Astrocyte of the spinal cord (primary cell): ENCODE data around the gene ATP2B2.

Experiments
- DNase-seq: peaks from one replicate; pipeline ENCODE4 v3.0.0; 2011; ENCODE audit warnings: low read depth, low spot score
- H3K4me3 ChIP-seq: 2 replicates; pipeline ENCODE4 v1.5.1; 2011; ENCODE audit warnings: low read depth, mild to moderate bottlenecking, low read length, moderate library complexity
- CTCF ChIP-seq: IDR thresholded peaks from 2 replicates; pipeline ENCODE4 v1.5.1; 2012; ENCODE audit warnings: low read depth, mild to moderate bottlenecking, low read length, inconsistent platforms
- in situ Hi-C: cut with HindIII; loops from 2 replicates; pipeline ENCODE4 v1.10.0; 2017; ENCODE audit warnings: low sequenced_read_pairs

The ATP2B2 gene

GRCh38 chr3:10379961-10380360 is 125.4 kb downstream of the ATP2B2 start:
- TF ChIP-seq CTCF: no peak
- in situ Hi-C loops: no loop called here
- H3K4me3 ChIP-seq: no peak overlapping the region
- DNase-seq: no peak

DNA sequence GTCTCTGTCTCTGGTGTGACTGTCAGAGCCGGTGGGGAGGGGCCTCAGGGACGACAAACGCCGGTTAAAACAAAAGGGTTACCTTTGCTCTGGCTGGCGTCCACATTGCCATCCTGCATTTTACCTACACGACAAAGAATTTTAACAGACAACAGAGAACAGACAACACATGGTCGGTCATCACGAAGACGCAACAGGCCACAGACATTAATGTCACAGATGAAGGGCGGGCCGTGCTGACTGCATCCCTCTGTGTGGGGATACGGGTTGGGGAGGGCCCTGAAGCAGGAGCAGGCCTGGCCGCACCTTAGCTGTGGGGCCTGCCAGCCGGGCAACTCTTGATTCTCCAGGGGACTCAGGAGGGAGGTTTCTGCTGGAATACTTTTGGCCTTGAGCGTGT is 126.2 kb downstream of the ATP2B2 start:
- H3K4me3 ChIP-seq: no peak overlapping the region
- no peak for DNase-seq
- in situ Hi-C loops: no loop called here
- no peak for TF ChIP-seq CTCF

DNA sequence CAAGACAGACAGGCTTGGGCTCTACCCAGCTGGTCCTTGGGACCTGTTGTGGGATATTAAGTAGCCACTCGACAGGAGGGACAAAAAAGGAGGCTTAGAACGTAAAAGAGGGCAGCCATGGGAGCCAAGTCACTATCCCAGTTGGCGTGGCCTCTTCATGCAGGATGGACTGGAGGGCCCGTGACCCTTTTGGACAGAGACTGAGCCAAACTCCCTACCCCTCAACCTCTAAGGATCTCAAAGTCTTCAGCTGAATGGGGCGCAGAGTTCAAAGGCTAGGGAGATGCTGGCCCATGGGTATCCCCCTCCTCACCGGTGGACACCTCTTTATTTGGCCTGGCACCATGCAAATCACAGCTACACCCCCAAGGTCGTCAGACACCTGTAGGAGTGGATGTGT is 126.6 kb downstream of the ATP2B2 start:
- in situ Hi-C loops: no loop called here
- no peak for DNase-seq
- no peak for TF ChIP-seq CTCF
- no peak overlapping the region for H3K4me3 ChIP-seq

DNA sequence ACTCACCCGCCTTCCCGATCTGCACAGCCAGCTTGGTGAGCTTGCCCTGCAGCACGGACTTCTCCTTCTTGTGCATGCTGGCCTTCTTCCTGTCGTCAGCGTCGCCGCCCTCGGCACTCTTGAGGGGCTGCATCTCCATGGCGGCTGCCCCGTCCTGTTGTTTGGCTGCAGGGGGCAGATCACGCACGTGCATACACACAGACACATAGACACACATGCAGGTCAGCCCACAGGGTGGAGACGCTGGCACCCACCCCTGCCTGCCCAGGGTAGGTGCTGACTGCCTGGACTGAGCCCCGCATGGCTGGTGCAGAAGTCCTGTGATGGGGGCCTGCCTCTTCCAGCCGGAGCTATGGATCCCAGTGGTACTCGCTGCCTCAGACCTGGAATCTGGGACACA is 127.1 kb downstream of the ATP2B2 start:
- no peak for TF ChIP-seq CTCF
- no peak overlapping the region for H3K4me3 ChIP-seq
- in situ Hi-C loops: no loop called here
- no peak for DNase-seq

GRCh38 chr3:10377148-10377725 is 128.1 kb downstream of the ATP2B2 start:
- DNase-seq: no peak
- in situ Hi-C loops: no loop called here
- no peak for TF ChIP-seq CTCF
- no peak overlapping the region for H3K4me3 ChIP-seq

DNA sequence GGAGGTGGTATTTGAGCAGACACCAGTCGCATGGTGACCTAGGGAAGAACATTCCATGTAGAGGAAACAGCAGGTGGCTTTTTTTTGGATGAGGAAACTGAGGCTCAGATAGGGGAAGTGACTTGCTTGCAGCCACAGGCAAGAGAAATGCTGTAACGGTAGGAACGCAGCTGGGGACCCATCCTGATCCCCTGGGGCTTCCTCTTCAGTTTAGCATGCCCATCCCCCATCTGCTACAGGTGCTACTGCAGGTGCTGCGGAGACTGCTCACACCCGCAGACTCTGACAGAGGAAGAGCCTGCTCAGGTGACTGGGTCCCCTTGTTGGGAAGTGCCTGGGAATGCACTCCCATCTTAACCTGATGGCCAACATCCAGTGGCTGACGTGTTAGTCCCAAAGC is 129.0 kb downstream of the ATP2B2 start:
- in situ Hi-C loops: no loop called here
- H3K4me3 ChIP-seq: no peak overlapping the region
- no peak for DNase-seq
- no peak for TF ChIP-seq CTCF
